Testis (tissue), 2 donors: ENCODE measurements around the gene ZFYVE27.

ENCODE experiments used
- CTCF ChIP-seq, 3 experiments: fragments of 450-650 bp in 2 of 3; fragments of 200-600 bp in 1 of 3; sonication (generic) in 1 of 3; IDR thresholded peaks; one replicate each; pipeline ENCODE4 v1.5.1; 2016 to 2019; ENCODE audit warnings: antibody characterized with exemption in 3 of 3, mild to moderate bottlenecking in 2 of 3, moderate library complexity in 1 of 3
- POLR2A ChIP-seq: fragments of 450-650 bp; IDR thresholded peaks from one replicate; pipeline ENCODE4 v1.6.1; 2017; ENCODE audit warnings: antibody characterized with exemption, mild to moderate bottlenecking, moderate library complexity

GRCh38 chr10:97763947-97764346, 27.0 kb downstream of the ZFYVE27 start:
- TF ChIP-seq CTCF (IDR thresholded peaks at IDR 0.05) (no peak), POLR2A (no peak)
